Tracheal epithelial cell (primary cell): ENCODE measurements around the gene RGS2. TPM values are rescaled to one million over a fixed set of nuclear protein-coding genes. Genes with fewer than 3 reads are reported as not detected.

ENCODE experiments used
- total RNA-seq: library from RNA; depleted of rRNA; stranded (reverse); fragments of >200 nt; gene quantifications from 2 replicates; pipeline ENCODE4 v1.2.1, GENCODE V29; 2014

The RGS2 gene, protein sequence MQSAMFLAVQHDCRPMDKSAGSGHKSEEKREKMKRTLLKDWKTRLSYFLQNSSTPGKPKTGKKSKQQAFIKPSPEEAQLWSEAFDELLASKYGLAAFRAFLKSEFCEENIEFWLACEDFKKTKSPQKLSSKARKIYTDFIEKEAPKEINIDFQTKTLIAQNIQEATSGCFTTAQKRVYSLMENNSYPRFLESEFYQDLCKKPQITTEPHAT
- total RNA-seq = 19.0 and 28.6 TPM in 2 replicates

DNA sequence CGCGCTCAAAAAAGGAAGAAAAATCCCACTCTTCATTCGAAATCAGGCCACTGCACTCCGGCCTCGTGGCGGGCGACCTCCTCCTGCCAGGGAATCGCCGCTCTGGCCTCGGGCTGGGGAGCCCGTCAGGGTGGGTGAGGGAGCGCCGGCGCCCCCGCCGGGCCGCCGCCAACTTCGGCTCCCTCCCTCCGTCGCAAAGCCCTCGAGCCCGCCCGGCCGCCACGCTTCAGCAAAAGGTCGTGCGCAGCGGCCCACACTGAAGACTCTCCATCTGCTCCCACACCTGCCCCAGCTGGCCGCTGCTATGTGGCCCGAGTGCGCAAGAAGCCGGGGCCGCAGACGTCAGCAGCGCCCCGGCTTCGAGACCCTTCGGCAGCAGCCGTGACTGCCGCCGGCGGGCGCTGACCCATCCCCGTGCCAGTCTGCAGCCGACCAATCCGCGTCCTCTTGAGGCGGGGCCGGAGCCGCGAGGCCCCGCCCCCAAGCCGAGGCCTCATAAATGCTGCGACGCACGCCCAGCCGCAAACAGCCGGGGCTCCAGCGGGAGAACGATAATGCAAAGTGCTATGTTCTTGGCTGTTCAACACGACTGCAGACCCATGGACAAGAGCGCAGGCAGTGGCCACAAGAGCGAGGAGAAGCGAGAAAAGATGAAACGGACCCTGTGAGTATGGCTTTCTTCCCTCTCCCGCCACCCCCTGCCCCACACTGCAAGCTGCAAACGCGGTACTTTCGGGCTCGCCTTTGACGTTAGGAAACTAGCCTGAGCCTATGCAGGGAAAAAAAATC is at the start of gene RGS2:
Gene RGS2 (plus strand): TSS at position 522 of the 789 bp plus-strand sequence. CDS start 33 bp downstream, at position 555.

Other genes starting within 250 kb of the RGS2 start
- gene RGS1, start 233.3 kb upstream of the RGS2 start, total RNA-seq = not detected in 2 replicates
- not detected in 2 replicates for gene RGS13, start 172.9 kb upstream of the RGS2 start, total RNA-seq